Neuronal stem cell (in vitro differentiated cells): ENCODE data around the gene C1GALT1.

Experiments
- DNase-seq: peaks from one replicate; pipeline ENCODE4 v3.0.0-alpha.2; 2013; ENCODE audit warnings: low spot score
- H2AFZ ChIP-seq: one replicate; pipeline ENCODE4 v1.6.1; 2013; ENCODE audit warnings: mild to moderate bottlenecking, low read length, inconsistent platforms
- H2AK5ac ChIP-seq: 2 replicates; pipeline ENCODE4 v1.6.1; 2013; ENCODE audit warnings: low read depth, mild to moderate bottlenecking, inconsistent platforms, low read length, moderate library complexity, mixed read lengths
- H2BK120ac ChIP-seq: 2 replicates; pipeline ENCODE4 v1.6.1; 2013; ENCODE audit warnings: low read depth, mild to moderate bottlenecking, inconsistent platforms, low read length, moderate library complexity, mixed read lengths
- H2BK12ac ChIP-seq: one replicate; pipeline ENCODE4 v1.6.1; 2013; ENCODE audit warnings: low read length, inconsistent platforms
- H2BK15ac ChIP-seq: 2 replicates; pipeline ENCODE4 v1.6.1; 2013; ENCODE audit warnings: mild to moderate bottlenecking, low read length, inconsistent platforms, mixed read lengths
- H2BK5ac ChIP-seq: one replicate; pipeline ENCODE4 v1.6.1; 2013; ENCODE audit warnings: inconsistent platforms, mild to moderate bottlenecking, low read length, moderate library complexity
- H3K14ac ChIP-seq: one replicate; pipeline ENCODE4 v1.6.1; 2013; ENCODE audit warnings: low read length, inconsistent platforms
- H3K18ac ChIP-seq: 2 replicates; pipeline ENCODE4 v1.6.1; 2013; ENCODE audit warnings: low read length, inconsistent platforms
- H3K23ac ChIP-seq: 2 replicates; pipeline ENCODE4 v1.6.1; 2013; ENCODE audit warnings: low read depth, mild to moderate bottlenecking, mixed read lengths, low read length, inconsistent platforms; ENCODE audit not compliant: poor library complexity
- H3K27ac ChIP-seq: replicated peaks from 3 replicates; pipeline ENCODE4 v1.5.1; 2013; ENCODE audit warnings: low read length, inconsistent platforms
- H3K27me3 ChIP-seq, 3 experiments: 2 replicates each; pipeline ENCODE4 v1.6.1; 2013; ENCODE audit warnings: low read length in 3 of 3, mild to moderate bottlenecking in 2 of 3, inconsistent platforms in 1 of 3, low read depth in 1 of 3, mixed read lengths in 1 of 3, moderate library complexity in 1 of 3; ENCODE audit not compliant: control insufficient read depth in 3 of 3, insufficient read depth in 3 of 3
- H3K36me3 ChIP-seq, 2 donors: replicated peaks in 1 of 2; 2 replicates each; pipeline ENCODE4 v1.6.1; 2013; ENCODE audit warnings: low read length in 2 of 2; ENCODE audit not compliant: control insufficient read depth in 2 of 2, insufficient read depth in 2 of 2
- H3K4ac ChIP-seq: 2 replicates; pipeline ENCODE4 v1.6.1; 2013; ENCODE audit warnings: inconsistent platforms, mild to moderate bottlenecking, low read length, moderate library complexity
- H3K4me1 ChIP-seq, 2 donors: 1 replicate in 1 of 2; 2 replicates in 1 of 2; pipeline ENCODE4 v1.6.1; 2013; ENCODE audit warnings: low read length in 2 of 2, low read depth in 1 of 2; ENCODE audit not compliant: control insufficient read depth in 2 of 2, insufficient read depth in 1 of 2
- H3K4me2 ChIP-seq: one replicate; pipeline ENCODE4 v1.6.1; 2013; ENCODE audit warnings: mild to moderate bottlenecking, low read length, inconsistent platforms; ENCODE audit not compliant: insufficient read depth, poor library complexity, severe bottlenecking
- H3K4me3 ChIP-seq, 2 donors: 2 replicates each; pipeline ENCODE4 v1.5.1; 2013; ENCODE audit warnings: low read length in 2 of 2, mild to moderate bottlenecking in 2 of 2, inconsistent platforms in 1 of 2, moderate library complexity in 1 of 2
- H3K79me1 ChIP-seq: one replicate; pipeline ENCODE4 v1.6.1; 2013; ENCODE audit warnings: low read depth, mild to moderate bottlenecking, inconsistent platforms, low read length, moderate library complexity
- H3K9ac ChIP-seq: one replicate; pipeline ENCODE4 v1.6.1; 2013; ENCODE audit warnings: mild to moderate bottlenecking, low read depth, low read length, inconsistent platforms; ENCODE audit not compliant: poor library complexity
- H3K9me3 ChIP-seq, 2 donors: replicated peaks in 1 of 2; 2 replicates each; pipeline versions ENCODE3 to v1.6.1; 2013; ENCODE audit warnings: low read length in 2 of 2, mild to moderate bottlenecking in 2 of 2, inconsistent platforms in 1 of 2, low read depth in 1 of 2, mixed read lengths in 1 of 2, moderate library complexity in 1 of 2; ENCODE audit not compliant: control insufficient read depth in 2 of 2, insufficient read depth in 1 of 2
- H4K8ac ChIP-seq: one replicate; pipeline ENCODE4 v1.6.1; 2013; ENCODE audit warnings: low read depth, mild to moderate bottlenecking, inconsistent platforms, low read length, moderate library complexity
- H4K91ac ChIP-seq: one replicate; pipeline ENCODE4 v1.6.1; 2013; ENCODE audit warnings: low read length, low read depth, mild to moderate bottlenecking, inconsistent platforms; ENCODE audit not compliant: poor library complexity
- WGBS, 2 donors: extraction: QIAGEN DNeasy Blood & Tissue Kit; methylation state at CpG; one replicate each; pipeline ENCODE4 v1.1.7; 2013; ENCODE audit warnings: missing lambda C conversion rate in 2 of 2, mixed read lengths in 1 of 2; ENCODE audit not compliant: insufficient read length in 2 of 2, insufficient replicate concordance in 1 of 2; ENCODE audit errors: extremely low coverage in 2 of 2; 5-methylcytosine and 5-hydroxymethylcytosine counted together

Gene C1GALT1

DNA sequence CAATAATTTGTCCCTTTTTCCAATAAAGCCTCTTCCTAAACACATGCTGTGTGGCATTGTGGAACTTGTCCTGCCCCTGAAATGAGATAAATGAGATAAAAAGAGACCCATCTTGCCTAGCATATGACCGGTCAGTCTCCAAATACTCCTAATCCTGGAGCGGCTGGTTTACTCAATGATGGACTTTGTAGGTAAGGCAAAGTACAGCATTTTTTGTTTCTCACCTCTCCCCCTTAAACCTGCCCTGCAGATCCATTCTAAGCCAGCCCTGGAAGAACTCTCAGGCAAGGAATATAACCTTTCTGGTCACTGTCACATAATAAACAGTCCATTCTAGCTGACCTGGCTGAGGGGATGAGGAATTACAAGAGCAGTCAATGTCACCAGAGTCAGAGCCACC lies 110.7 kb downstream of the C1GALT1 start:
- DNase-seq, result no peak
- Histone ChIP-seq H3K4ac (no peak overlapping the region), H3K9me3 (no peaks in the 10 kb centered on the region), H3K4me2 (no peak overlapping the region), H4K91ac (no peak overlapping the region), H3K9ac (no peak overlapping the region), H4K8ac (no peak overlapping the region), H3K79me1 (no peaks in the 10 kb centered on the region), H2BK12ac (no peak overlapping the region), H3K4me1 (peaks cover 0 to 3% of the 10 kb centered on the region in 2 donors), H2AFZ (no peak overlapping the region), H2BK5ac (no peak overlapping the region), H2BK15ac (no peak overlapping the region), H2BK120ac (no peak overlapping the region), H3K27me3 (no peaks in the 10 kb centered on the region), H3K18ac (no peak overlapping the region), H3K23ac (no peak overlapping the region), H3K36me3 (no peaks in the 10 kb centered on the region), H2AK5ac (no peak overlapping the region), H3K4me3 (no peak overlapping the region), H3K14ac (no peak overlapping the region), H3K27ac (no peak overlapping the region)
- WGBS, 2 donors, result no CpG with 5 or more reads among the region's 2 CpGs

DNA sequence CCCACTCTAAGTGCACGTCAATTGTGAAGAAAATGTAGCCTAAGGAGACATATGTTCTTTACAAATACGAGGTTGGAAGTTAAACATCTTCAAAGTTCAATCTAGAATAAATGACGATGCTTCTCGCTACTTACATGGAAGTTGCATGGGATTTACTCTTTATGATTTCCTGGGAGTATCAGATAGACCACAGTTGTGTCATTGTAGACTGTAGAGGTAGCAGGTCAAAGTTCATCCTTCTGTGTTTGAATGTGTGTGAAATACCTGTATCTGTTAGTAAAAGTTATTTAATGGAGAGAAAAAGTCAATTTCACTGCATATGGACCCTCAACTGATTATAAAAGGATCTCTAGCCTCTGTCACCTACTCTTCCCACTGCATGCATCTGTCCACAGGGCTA lies 112.6 kb downstream of the C1GALT1 start:
- Histone ChIP-seq H3K4me2 (no peak overlapping the region), H2BK5ac (no peak overlapping the region), H3K9me3 (no peaks in the 10 kb centered on the region), H2BK12ac (no peak overlapping the region), H4K91ac (no peak overlapping the region), H3K23ac (no peak overlapping the region), H3K14ac (no peak overlapping the region), H3K9ac (no peak overlapping the region), H2BK15ac (no peak overlapping the region), H3K4me1 (peaks cover 0 to 3% of the 10 kb centered on the region in 2 donors), H3K27ac (no peak overlapping the region), H3K4ac (no peak overlapping the region), H3K79me1 (no peaks in the 10 kb centered on the region), H3K4me3 (no peak overlapping the region), H3K36me3 (no peaks in the 10 kb centered on the region), H2AFZ (no peak overlapping the region), H3K27me3 (no peaks in the 10 kb centered on the region), H3K18ac (no peak overlapping the region), H2AK5ac (no peak overlapping the region), H2BK120ac (no peak overlapping the region), H4K8ac (no peak overlapping the region)
- no peak for DNase-seq
- no CpG with 5 or more reads among the region's 4 CpGs for WGBS, 2 donors
